GM12872 (cell line): Measurements from ENCODE around the gene PEPD.

Experiments
- CTCF ChIP-seq: IDR thresholded peaks from 3 replicates; pipeline ENCODE4 v1.5.1; 2011; ENCODE audit warnings: low read depth, mild to moderate bottlenecking, low read length, moderate library complexity; ENCODE audit not compliant: insufficient read depth

The PEPD gene

GRCh38 chr19:33458171-33458633 lies 63.4 kb downstream of the PEPD start:
- TF ChIP-seq CTCF = no peak

GRCh38 chr19:33456845-33457220 lies 64.8 kb downstream of the PEPD start:
- TF ChIP-seq CTCF = no peak

- TF ChIP-seq CTCF = no peak
These were observed 65.3 kb downstream of the PEPD start for GRCh38 chr19:33456076-33456844.

- TF ChIP-seq CTCF = no peak
These were observed 68.3 kb downstream of the PEPD start for GRCh38 chr19:33453265-33453664.

GRCh38 chr19:33450689-33451088 lies 70.9 kb downstream of the PEPD start:
- no peak for TF ChIP-seq CTCF

GRCh38 chr19:33449799-33450198 lies 71.8 kb downstream of the PEPD start:
- no peak for TF ChIP-seq CTCF

- TF ChIP-seq CTCF = no peak
These were observed 73.5 kb downstream of the PEPD start for GRCh38 chr19:33448159-33448516.
